ENCODE data around the gene CHSY1. TPM values are rescaled to one million over a fixed set of nuclear protein-coding genes. Genes with fewer than 3 reads are reported as not detected.

Gene CHSY1
- total RNA-seq, 2 experiments from 2014 or later, result 5.0 to 14.3 TPM

DNA sequence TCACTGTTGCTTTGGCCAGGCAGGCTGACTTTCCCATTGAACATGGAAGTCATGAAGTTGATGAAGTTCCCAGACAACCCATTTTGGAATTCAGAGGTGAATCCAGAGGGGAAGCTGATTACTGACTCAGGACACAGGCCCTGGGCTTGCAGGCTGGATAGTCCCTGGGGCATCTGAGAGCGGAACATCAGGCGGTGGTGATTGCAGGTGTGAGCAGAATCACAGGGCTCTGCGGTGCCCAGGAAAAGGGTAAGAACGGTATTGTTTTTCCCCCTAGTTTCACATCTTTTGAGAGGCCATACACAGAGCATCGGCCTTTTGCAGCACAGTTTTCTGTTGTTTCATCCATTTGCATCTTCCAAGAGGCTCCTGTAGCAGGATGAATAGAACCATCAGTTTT lies 104.7 kb downstream of the CHSY1 start:
- Histone ChIP-seq H3K4me2 (ENCODE audit: low read length) (no peak overlapping the region), H3K9me3 (ENCODE audit: low read length) (no peaks in the 10 kb centered on the region), H3K4me1 (ENCODE audit: insufficient read depth, low read length, poor library complexity, severe bottlenecking) (peaks cover 4% of the 10 kb centered on the region), H2AFZ (ENCODE audit: low read length) (no peak overlapping the region), H3K79me2 (ENCODE audit: insufficient read depth, low read depth, low read length) (no peaks in the 10 kb centered on the region), H4K20me1 (ENCODE audit: insufficient read depth, low read length) (no peaks in the 10 kb centered on the region), H3K4me3 (ENCODE audit: low read depth, low read length, poor library complexity, severe bottlenecking) (no peak overlapping the region), H3K36me3 (ENCODE audit: insufficient read depth, low read length) (no peaks in the 10 kb centered on the region), H3K27ac (ENCODE audit: low read depth, low read length, poor library complexity, severe bottlenecking) (no peak overlapping the region), H3K9me2 (ENCODE audit: insufficient read depth, low read length) (no peaks in the 10 kb centered on the region)
- POLR2A ChIA-PET, result interaction anchor here (2.1 kb wide), 1 partner anchor 10 kb away, joined by 6 read pairs; no protein-coding TSS in a partner anchor
- TF ChIP-seq EZH2phosphoT487 (IDR thresholded peaks at IDR 0.05; ENCODE audit: borderline replicate concordance, low read depth, low read length), result no peak
- TF ChIP-seq, protein P1, sequence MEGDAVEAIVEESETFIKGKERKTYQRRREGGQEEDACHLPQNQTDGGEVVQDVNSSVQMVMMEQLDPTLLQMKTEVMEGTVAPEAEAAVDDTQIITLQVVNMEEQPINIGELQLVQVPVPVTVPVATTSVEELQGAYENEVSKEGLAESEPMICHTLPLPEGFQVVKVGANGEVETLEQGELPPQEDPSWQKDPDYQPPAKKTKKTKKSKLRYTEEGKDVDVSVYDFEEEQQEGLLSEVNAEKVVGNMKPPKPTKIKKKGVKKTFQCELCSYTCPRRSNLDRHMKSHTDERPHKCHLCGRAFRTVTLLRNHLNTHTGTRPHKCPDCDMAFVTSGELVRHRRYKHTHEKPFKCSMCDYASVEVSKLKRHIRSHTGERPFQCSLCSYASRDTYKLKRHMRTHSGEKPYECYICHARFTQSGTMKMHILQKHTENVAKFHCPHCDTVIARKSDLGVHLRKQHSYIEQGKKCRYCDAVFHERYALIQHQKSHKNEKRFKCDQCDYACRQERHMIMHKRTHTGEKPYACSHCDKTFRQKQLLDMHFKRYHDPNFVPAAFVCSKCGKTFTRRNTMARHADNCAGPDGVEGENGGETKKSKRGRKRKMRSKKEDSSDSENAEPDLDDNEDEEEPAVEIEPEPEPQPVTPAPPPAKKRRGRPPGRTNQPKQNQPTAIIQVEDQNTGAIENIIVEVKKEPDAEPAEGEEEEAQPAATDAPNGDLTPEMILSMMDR (conservative IDR thresholded peaks at IDR 0.05; ENCODE audit: low read length), result no peak
- no peak for DNase-seq (ENCODE audit: low spot score)
- BruUV-seq (replicated peaks), result no TSS peak
- intact Hi-C loops (cut with micrococcal nuclease; ENCODE audit: unreplicated experiment), result no loop called here
- CTCF ChIA-PET (ENCODE audit: unreplicated experiment), result no interaction called here

DNA sequence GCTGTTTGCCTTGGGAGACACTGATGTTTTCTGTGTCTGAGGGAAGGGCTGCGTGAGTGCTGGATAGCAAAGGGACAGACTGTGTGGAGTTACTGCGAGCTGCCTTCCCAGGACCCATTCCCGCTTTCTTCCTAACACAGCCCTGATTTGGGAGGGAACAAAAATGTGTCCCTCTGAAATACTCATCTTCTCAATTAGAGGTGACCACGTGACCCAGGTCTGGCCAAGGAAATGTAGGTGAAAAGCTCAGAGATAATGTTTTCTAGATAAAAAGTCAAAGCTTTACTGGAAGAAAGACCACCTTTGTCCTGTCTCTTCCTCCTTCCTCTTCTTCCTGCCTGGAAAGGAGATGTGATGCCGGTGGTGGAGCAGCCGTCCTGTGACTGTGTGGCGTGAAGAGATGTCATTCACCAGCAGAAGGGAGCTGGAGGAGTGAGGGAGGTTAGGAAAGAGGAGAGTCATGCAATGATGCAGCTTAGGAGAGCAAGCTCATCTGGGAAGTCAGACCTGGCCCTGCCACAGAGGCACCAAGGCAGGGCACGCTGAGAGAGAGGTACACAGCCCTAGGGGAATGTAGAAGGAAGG lies 105.6 kb downstream of the CHSY1 start:
- POLR2A ChIA-PET, result interaction anchor here (2.1 kb wide), 1 partner anchor 10 kb away, joined by 6 read pairs; no protein-coding TSS in a partner anchor
- Histone ChIP-seq H2AFZ (ENCODE audit: low read length) (no peak overlapping the region), H3K9me2 (ENCODE audit: insufficient read depth, low read length) (no peaks in the 10 kb centered on the region), H3K4me1 (ENCODE audit: insufficient read depth, low read length, poor library complexity, severe bottlenecking) (peaks cover 2% of the 10 kb centered on the region), H3K27ac (ENCODE audit: low read depth, low read length, poor library complexity, severe bottlenecking) (no peak overlapping the region), H3K4me3 (ENCODE audit: low read depth, low read length, poor library complexity, severe bottlenecking) (no peak overlapping the region), H3K4me2 (ENCODE audit: low read length) (no peak overlapping the region), H3K9me3 (ENCODE audit: low read length) (no peaks in the 10 kb centered on the region), H3K36me3 (ENCODE audit: insufficient read depth, low read length) (no peaks in the 10 kb centered on the region), H3K79me2 (ENCODE audit: insufficient read depth, low read depth, low read length) (no peaks in the 10 kb centered on the region), H4K20me1 (ENCODE audit: insufficient read depth, low read length) (no peaks in the 10 kb centered on the region)
- TF ChIP-seq EZH2phosphoT487 (IDR thresholded peaks at IDR 0.05; ENCODE audit: borderline replicate concordance, low read depth, low read length), result no peak
- TF ChIP-seq, protein P1 (conservative IDR thresholded peaks at IDR 0.05; ENCODE audit: low read length), result no peak
- CTCF ChIA-PET (ENCODE audit: unreplicated experiment), result no interaction called here
- no peak for DNase-seq (ENCODE audit: low spot score)
- intact Hi-C loops (cut with micrococcal nuclease; ENCODE audit: unreplicated experiment), result no loop called here
- BruUV-seq (replicated peaks), result no TSS peak

DNA sequence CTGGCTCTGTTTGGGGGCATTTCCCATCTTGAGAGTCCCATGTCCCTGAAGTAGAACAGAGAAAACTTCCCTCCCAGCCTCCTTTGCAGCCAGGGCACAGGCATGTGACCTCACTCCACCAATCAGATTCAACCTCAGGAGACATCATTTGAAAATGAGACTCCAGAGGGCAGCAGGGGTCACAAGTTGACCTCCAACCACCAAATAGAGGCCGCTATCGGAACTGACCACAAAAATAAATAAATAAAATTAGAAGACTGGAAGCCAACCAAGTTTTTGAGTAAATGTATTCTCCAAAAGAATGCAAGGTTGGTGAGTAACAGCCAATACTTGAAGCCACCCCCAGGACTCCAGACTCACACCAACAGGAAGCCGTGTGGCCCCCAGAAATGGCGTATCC lies 106.5 kb downstream of the CHSY1 start:
- Histone ChIP-seq H3K4me1 (ENCODE audit: insufficient read depth, low read length, poor library complexity, severe bottlenecking) (peaks cover under 1% of the 10 kb centered on the region), H3K4me2 (ENCODE audit: low read length) (no peak overlapping the region), H3K4me3 (ENCODE audit: low read depth, low read length, poor library complexity, severe bottlenecking) (no peak overlapping the region), H3K79me2 (ENCODE audit: insufficient read depth, low read depth, low read length) (no peaks in the 10 kb centered on the region), H2AFZ (ENCODE audit: low read length) (no peak overlapping the region), H4K20me1 (ENCODE audit: insufficient read depth, low read length) (no peaks in the 10 kb centered on the region), H3K36me3 (ENCODE audit: insufficient read depth, low read length) (no peaks in the 10 kb centered on the region), H3K27ac (ENCODE audit: low read depth, low read length, poor library complexity, severe bottlenecking) (no peak overlapping the region), H3K9me2 (ENCODE audit: insufficient read depth, low read length) (no peaks in the 10 kb centered on the region), H3K9me3 (ENCODE audit: low read length) (no peaks in the 10 kb centered on the region)
- POLR2A ChIA-PET, result interaction anchor here (0.7 to 2.1 kb wide), 2 partner anchors 11 to 110 kb away, joined by 4 to 6 read pairs; no protein-coding TSS in a partner anchor
- intact Hi-C loops (cut with micrococcal nuclease; ENCODE audit: unreplicated experiment), result no loop called here
- no TSS peak for BruUV-seq (replicated peaks)
- no peak for TF ChIP-seq EZH2phosphoT487 (IDR thresholded peaks at IDR 0.05; ENCODE audit: borderline replicate concordance, low read depth, low read length)
- TF ChIP-seq, protein P1 (conservative IDR thresholded peaks at IDR 0.05; ENCODE audit: low read length), result peak; percentile 34; the same call in 1 of the 2 replicates
- CTCF ChIA-PET (ENCODE audit: unreplicated experiment), result no interaction called here
- no peak for DNase-seq (ENCODE audit: low spot score)
